Measurements from ENCODE around the gene PCTP.

- no peak for TF ChIP-seq CTCF (IDR thresholded peaks at IDR 0.05)
- no peak for TF ChIP-seq NRF1 (IDR thresholded peaks at IDR 0.05; ENCODE audit: low read depth, low read length)
- TF ChIP-seq EP300 (IDR thresholded peaks at IDR 0.05; ENCODE audit: borderline replicate concordance in 1 of 2, low read depth in 1 of 2, low read length in 1 of 2), result no peak
- no peak for TF ChIP-seq REST (IDR thresholded peaks at IDR 0.05; ENCODE audit: low read depth, low read length)
- TF ChIP-seq TAF1 (IDR thresholded peaks at IDR 0.05; ENCODE audit: borderline replicate concordance, low read depth, low read length), result no peak
- no peak for TF ChIP-seq SMC3 (IDR thresholded peaks at IDR 0.05; ENCODE audit: low read depth, low read length)
- no peak for TF ChIP-seq MEF2A (IDR thresholded peaks at IDR 0.05; ENCODE audit: borderline replicate concordance, low read depth)
- no peak for TF ChIP-seq MAX (IDR thresholded peaks at IDR 0.05; ENCODE audit: low read depth)
- no peak for TF ChIP-seq FOXJ3 (CRISPR knock-in tag; IDR thresholded peaks at IDR 0.05)
- TF ChIP-seq YY1 (IDR thresholded peaks at IDR 0.05; ENCODE audit: low read depth), result no peak
- no peak for TF ChIP-seq RCOR1 (IDR thresholded peaks at IDR 0.05; ENCODE audit: low read length)
- no peak for TF ChIP-seq SIN3A (IDR thresholded peaks at IDR 0.05; ENCODE audit: borderline replicate concordance, low read depth, low read length)
- TF ChIP-seq CHD2 (IDR thresholded peaks at IDR 0.05; ENCODE audit: low read length, partially characterized antibody), result no peak
These were observed 45.0 kb upstream of the PCTP start for GRCh38 chr17:55705847-55706246.
